ENCODE data around the gene FASTKD2.

FASTKD2 gene

GRCh38 chr2:206765242-206766056, at the start of gene FASTKD2, which contains the start of gene MDH1B:
TSS of gene FASTKD2 (plus strand) at chr2:206765606. CDS start at chr2:206766694, 1,088 bp downstream.
TSS of gene MDH1B (minus strand) at chr2:206765328. CDS start at chr2:206765271, 57 bp downstream.
- peak; percentile 78 for DNase-seq

- DNase-seq = no peak
Observed at GRCh38 chr2:206716623-206717022, 48.8 kb upstream of the FASTKD2 start.

- no peak for DNase-seq
Observed at GRCh38 chr2:206718296-206718695, 47.1 kb upstream of the FASTKD2 start, which contains the start of gene DYTN. TSS of gene DYTN (minus strand) at chr2:206718396. CDS start at chr2:206718279, 117 bp downstream.

- DNase-seq = no peak
Observed at GRCh38 chr2:206721256-206721920, 44.0 kb upstream of the FASTKD2 start.

GRCh38 chr2:206723288-206723687, 42.1 kb upstream of the FASTKD2 start:
- DNase-seq = no peak

GRCh38 chr2:206727287-206727686, 38.1 kb upstream of the FASTKD2 start:
- no peak for DNase-seq

GRCh38 chr2:206728277-206729199, 36.9 kb upstream of the FASTKD2 start:
- no peak for DNase-seq

GRCh38 chr2:206733341-206733740, 32.1 kb upstream of the FASTKD2 start:
- DNase-seq = no peak

- no peak for DNase-seq
Observed at GRCh38 chr2:206736935-206737334, 28.5 kb upstream of the FASTKD2 start.

GRCh38 chr2:206739271-206739670, 26.1 kb upstream of the FASTKD2 start:
- no peak for DNase-seq

- DNase-seq = no peak
Observed at GRCh38 chr2:206740800-206741199, 24.6 kb upstream of the FASTKD2 start.

GRCh38 chr2:206756816-206757215, 8.6 kb upstream of the FASTKD2 start:
- DNase-seq = no peak

GRCh38 chr2:206764673-206765241, 649 bp upstream of the FASTKD2 start:
- no peak for DNase-seq

- no peak for DNase-seq
Observed at GRCh38 chr2:206766057-206766930, 888 bp downstream of the FASTKD2 start.

- DNase-seq = no peak
Observed at GRCh38 chr2:206774871-206775270, 9.5 kb downstream of the FASTKD2 start.

- no peak for DNase-seq
Observed at GRCh38 chr2:206776432-206776831, 11.0 kb downstream of the FASTKD2 start.

- DNase-seq = no peak
Observed at GRCh38 chr2:206780671-206781070, 15.3 kb downstream of the FASTKD2 start.

- no peak for DNase-seq
Observed at GRCh38 chr2:206783718-206784117, 18.3 kb downstream of the FASTKD2 start.

- DNase-seq = no peak
Observed at GRCh38 chr2:206784559-206785353, 19.4 kb downstream of the FASTKD2 start.

GRCh38 chr2:206790311-206790935, 25.0 kb downstream of the FASTKD2 start:
- DNase-seq = no peak

Measured in stimulated activated CD4-positive, alpha-beta T cell treated with anti-CD3 and anti-CD28 coated beads, Interleukin-12 subunit alpha, Interleukin-12 subunit beta, amount 100 ng/mL, for 4 hours (primary cell).